WTC11 (cell line): ENCODE measurements around the gene ADK.

Experiments used
- CTCF ChIP-seq: fragments of 200-600 bp; IDR thresholded peaks from 2 replicates; pipeline ENCODE4 v1.8.0; 2022; ENCODE audit warnings: antibody characterized with exemption
- E2F4 ChIP-seq: sonication (generic); formaldehyde crosslinking; IDR thresholded peaks from 2 replicates; pipeline ENCODE4 v1.8.1; 2022; ENCODE audit warnings: low read depth, mild to moderate bottlenecking, moderate library complexity, missing genetic modification reagents, borderline replicate concordance
- KAT7 ChIP-seq: sonication (generic); formaldehyde crosslinking; IDR thresholded peaks from 2 replicates; pipeline ENCODE4 v1.8.1; 2023; ENCODE audit warnings: missing genetic modification reagents, mild to moderate bottlenecking, borderline replicate concordance
- MXD4 ChIP-seq: fragments of 250-450 bp; sonication (Bioruptor Pico); IDR thresholded peaks from 2 replicates; pipeline ENCODE4 v1.8.0; 2021; ENCODE audit warnings: mild to moderate bottlenecking, moderate library complexity, borderline replicate concordance

GRCh38 chr10:74543276-74543675 lies 392.3 kb downstream of the ADK start:
- TF ChIP-seq KAT7 (CRISPR knock-in tag) = no peak
- TF ChIP-seq E2F4 (CRISPR knock-in tag) = no peak
- TF ChIP-seq MXD4 (CRISPR knock-in tag) = no peak
- TF ChIP-seq CTCF = no peak
